ENCODE measurements around the gene PTCD3.
A peak's percentile ranks its signal among the peaks of the same experiment; 100 is the strongest.

Gene PTCD3

DNA sequence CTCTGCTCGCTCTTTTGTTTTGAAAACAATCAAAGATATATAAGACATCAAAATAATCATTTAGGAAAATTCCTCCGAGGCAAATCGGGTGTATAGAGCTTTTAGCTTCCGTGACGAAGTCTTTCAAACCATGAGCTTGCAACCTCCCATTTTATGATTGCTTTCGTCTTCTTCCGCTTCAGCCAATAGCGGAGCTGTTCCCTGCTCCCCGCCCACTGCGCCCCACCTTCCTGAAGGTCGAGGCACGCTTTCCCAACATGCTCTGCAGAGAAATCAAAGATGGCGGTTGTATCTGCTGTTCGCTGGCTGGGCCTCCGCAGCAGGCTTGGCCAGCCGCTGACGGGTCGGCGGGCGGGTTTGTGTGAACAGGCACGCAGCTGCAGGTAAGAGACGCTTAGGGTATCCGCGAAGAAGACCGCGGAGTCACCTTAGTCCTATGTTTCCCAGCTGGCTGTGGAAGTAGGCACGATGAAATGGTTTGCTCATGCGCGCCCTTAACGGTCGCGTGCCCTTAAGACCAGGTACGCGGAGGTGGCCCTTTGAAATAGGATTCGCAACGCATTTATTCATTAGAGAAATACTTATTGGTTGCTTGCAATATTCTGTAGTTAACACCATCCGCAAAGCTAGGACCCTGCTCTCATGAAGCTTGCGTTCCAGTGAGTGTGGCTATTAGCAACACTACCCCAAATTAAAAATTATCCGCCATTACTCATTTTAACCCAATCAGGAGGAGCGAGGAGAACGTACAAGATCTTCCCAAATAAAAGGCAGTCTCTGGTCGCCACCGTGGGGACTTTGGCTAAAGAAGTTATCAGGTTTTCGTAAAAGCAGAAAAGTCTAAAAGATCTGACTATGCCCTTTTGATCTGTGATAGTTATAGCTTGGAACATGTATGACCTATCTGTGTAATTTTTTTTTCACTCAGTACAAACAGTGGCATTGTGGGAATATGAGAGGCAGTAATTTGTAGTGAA, at the start of gene PTCD3:
TSS of gene PTCD3 (plus strand) at position 267 of the 977 bp plus-strand sequence. CDS start at position 280, 13 bp downstream.
- TF ChIP-seq CTCF (IDR thresholded peaks at IDR 0.05; ENCODE audit: control extremely low read depth, extremely low read depth, low read depth, missing control alignments) = no peak
- ChIA-PET CTCF (interaction anchor here (0.8 to 2.8 kb wide), 4 partner anchors 8 to 279 kb away, joined by 4 to 13 read pairs (median 8); no protein-coding TSS in a partner anchor), POLR2A (interaction anchor here (0.6 to 0.9 kb wide), 3 partner anchors 70 to 446 kb away, joined by 3 to 4 read pairs (median 3); no protein-coding TSS in a partner anchor)
- DNase-seq (ENCODE audit: extremely low spot score) = peak; percentile 92

DNA sequence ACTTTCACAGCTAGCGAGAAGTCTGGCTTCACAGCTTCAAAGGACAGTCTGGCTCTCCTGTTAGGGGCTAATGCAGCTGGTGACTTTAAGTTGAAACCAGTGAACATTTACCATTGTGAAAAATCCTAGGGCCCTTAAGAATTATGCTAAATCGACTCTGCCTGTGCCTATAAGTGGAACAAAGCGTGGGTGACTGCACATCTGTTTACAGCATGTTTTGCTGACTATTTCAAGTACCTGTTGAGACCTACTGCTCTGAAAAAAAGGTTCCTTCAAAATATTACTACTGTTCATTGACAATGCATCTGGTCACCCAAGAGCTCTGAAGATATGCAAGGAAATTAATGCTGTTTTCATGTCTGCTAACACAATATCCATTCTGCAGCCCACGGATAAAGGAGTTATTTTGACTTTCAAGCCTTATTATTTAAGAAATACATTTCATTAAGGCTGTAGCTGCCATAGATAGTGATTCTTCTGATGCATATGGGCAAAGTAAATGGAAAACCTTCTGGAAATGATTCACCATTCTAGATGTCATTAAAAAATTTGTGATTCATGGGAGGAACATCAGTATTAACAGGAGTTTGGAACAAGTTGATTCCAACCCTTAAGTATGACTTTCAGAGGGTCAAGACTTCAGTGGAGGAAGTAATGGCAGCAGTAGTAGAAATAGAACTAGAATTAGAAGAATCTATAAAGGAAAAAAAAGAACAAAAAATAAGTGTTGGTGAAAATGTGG, 49.3 kb upstream of the PTCD3 start:
- POLR2A ChIA-PET = no interaction called here
- TF ChIP-seq CTCF (IDR thresholded peaks at IDR 0.05; ENCODE audit: control extremely low read depth, extremely low read depth, low read depth, missing control alignments) = no peak
- no peak for DNase-seq (ENCODE audit: extremely low spot score)
- CTCF ChIA-PET = interaction anchor here (1.1 to 2.2 kb wide), 3 partner anchors 23 to 229 kb away, joined by 3 to 6 read pairs (median 3); no protein-coding TSS in a partner anchor

- ChIA-PET POLR2A (no interaction called here), CTCF (interaction anchor here (3.9 kb wide), 1 partner anchor 18 kb away, joined by 14 read pairs; no protein-coding TSS in a partner anchor)
- no peak for TF ChIP-seq CTCF (IDR thresholded peaks at IDR 0.05; ENCODE audit: control extremely low read depth, extremely low read depth, low read depth, missing control alignments)
- no peak for DNase-seq (ENCODE audit: extremely low spot score)
Measured at GRCh38 chr2:86062043-86062442, 44.0 kb upstream of the PTCD3 start.

DNA sequence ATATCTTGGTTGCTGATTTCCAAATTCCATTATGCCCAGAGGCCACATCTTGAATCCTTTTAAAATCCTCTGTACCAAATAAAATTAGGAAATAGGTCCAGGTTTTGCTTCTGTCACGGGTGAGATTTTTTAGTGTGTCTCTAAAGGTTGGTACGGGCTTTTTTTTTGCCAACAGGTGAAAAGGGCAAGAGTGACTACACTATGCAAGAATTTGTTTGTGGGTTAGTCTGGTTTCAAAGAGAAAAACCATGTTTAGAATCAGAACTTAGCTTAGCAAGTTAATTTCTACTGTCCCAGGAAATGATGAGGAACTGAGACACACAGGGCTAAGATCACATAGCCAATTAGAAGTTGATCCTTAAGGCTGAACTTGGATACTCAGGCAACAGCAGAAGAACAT, 42.0 kb upstream of the PTCD3 start:
- TF ChIP-seq CTCF (IDR thresholded peaks at IDR 0.05; ENCODE audit: control extremely low read depth, extremely low read depth, low read depth, missing control alignments) = no peak
- POLR2A ChIA-PET = no interaction called here
- DNase-seq (ENCODE audit: extremely low spot score) = no peak
- CTCF ChIA-PET = interaction anchor here (0.9 to 1.5 kb wide), 3 partner anchors 21 to 236 kb away, joined by 3 read pairs; no protein-coding TSS in a partner anchor

DNA sequence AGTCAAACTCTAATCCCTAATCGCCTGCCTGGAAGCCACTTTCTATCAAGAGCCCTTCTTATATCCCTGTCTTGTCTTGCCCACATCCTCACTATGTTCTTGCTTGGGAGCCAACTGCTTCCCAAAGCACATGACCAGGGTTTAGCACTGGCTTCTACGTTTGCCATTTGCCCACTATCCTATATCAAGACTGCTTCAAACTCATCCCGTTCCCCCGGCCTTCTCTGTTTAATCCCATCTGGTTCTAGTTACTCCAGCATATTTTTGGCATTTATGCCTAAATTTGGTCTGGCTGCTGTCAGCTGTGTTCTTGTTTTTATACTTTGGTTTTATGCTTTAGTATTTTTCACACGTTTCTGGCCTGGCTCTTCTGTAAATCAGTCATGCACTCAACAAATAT, 40.5 kb upstream of the PTCD3 start:
- ChIA-PET POLR2A (no interaction called here), CTCF (interaction anchor here (0.6 to 1.4 kb wide), 3 partner anchors 14 to 238 kb away, joined by 4 read pairs; no protein-coding TSS in a partner anchor)
- DNase-seq (ENCODE audit: extremely low spot score) = no peak
- no peak for TF ChIP-seq CTCF (IDR thresholded peaks at IDR 0.05; ENCODE audit: control extremely low read depth, extremely low read depth, low read depth, missing control alignments)

GRCh38 chr2:86066007-86066578, 39.9 kb upstream of the PTCD3 start:
- TF ChIP-seq CTCF (IDR thresholded peaks at IDR 0.05; ENCODE audit: control extremely low read depth, extremely low read depth, low read depth, missing control alignments) = no peak
- POLR2A ChIA-PET = no interaction called here
- CTCF ChIA-PET = interaction anchor here (1.1 kb wide), 1 partner anchor 238 kb away, joined by 4 read pairs; no protein-coding TSS in a partner anchor
- DNase-seq (ENCODE audit: extremely low spot score) = no peak

All from GM10248 (cell line).